WTC11 (cell line): Measurements from ENCODE around the gene RTN4RL1. TPM values are rescaled to one million over a fixed set of nuclear protein-coding genes. Genes with fewer than 3 reads are reported as not detected.

Source experiments
- ATAC-seq: fragments of 200-7000 bp; cut with Tn5 transposase; 2 replicates; pipeline ENCODE4 v1.10.0; 2021; ENCODE audit warnings: mild to moderate bottlenecking, moderate library complexity
- CTCF ChIA-PET: fragments of 300-600 bp; sonication (Branson Sonifier 250); formaldehyde crosslinking; loops from one replicate; lab custom pipeline; 2021; ENCODE audit warnings: antibody characterized with exemption; lab: Charles Lee
- POLR2A ChIA-PET: fragments of 350-600 bp; sonication (Branson Sonifier 250); formaldehyde crosslinking; loops from one replicate; lab custom pipeline; 2021; ENCODE audit warnings: antibody characterized with exemption; lab: Charles Lee
- DNase-seq: peaks from one replicate; pipeline ENCODE4 v3.0.0; 2021; ENCODE audit warnings: low spot score
- H3K27ac Mint-ChIP-seq: 2 replicates; pipeline ENCODE4 v1.8.0; 2021; ENCODE audit warnings: mixed read lengths
- H3K27me3 Mint-ChIP-seq: 2 replicates; pipeline ENCODE4 v1.8.0; 2021; ENCODE audit warnings: low read depth, mild to moderate bottlenecking, moderate library complexity, mixed read lengths
- H3K36me3 Mint-ChIP-seq: 2 replicates; pipeline ENCODE4 v1.8.0; 2021; ENCODE audit warnings: mixed read lengths
- H3K4me1 Mint-ChIP-seq: 2 replicates; pipeline ENCODE4 v1.8.0; 2022; ENCODE audit warnings: mixed read lengths
- H3K4me3 Mint-ChIP-seq: 2 replicates; pipeline ENCODE4 v1.8.0; 2021; ENCODE audit warnings: mild to moderate bottlenecking, moderate library complexity, mixed read lengths
- H3K9me3 Mint-ChIP-seq: 2 replicates; pipeline ENCODE4 v1.8.0; 2021; ENCODE audit warnings: mixed read lengths
- AR ChIP-seq: fragments of 250-450 bp; sonication (Bioruptor Pico); IDR thresholded peaks from 2 replicates; pipeline ENCODE4 v1.9.0; 2021; ENCODE audit warnings: mild to moderate bottlenecking
- ATF6 ChIP-seq: sonication (generic); formaldehyde crosslinking; IDR thresholded peaks from 2 replicates; pipeline ENCODE4 v1.8.1; 2023; ENCODE audit warnings: mild to moderate bottlenecking, missing genetic modification reagents
- CREM ChIP-seq: sonication (generic); formaldehyde crosslinking; IDR thresholded peaks from 2 replicates; pipeline ENCODE4 v1.8.1; 2022; ENCODE audit warnings: mild to moderate bottlenecking, missing genetic modification reagents, moderate library complexity
- IRF1 ChIP-seq: sonication (generic); formaldehyde crosslinking; IDR thresholded peaks from 2 replicates; pipeline ENCODE4 v1.8.0; 2023; ENCODE audit warnings: missing genetic modification reagents
- IRF2 ChIP-seq: sonication (generic); formaldehyde crosslinking; IDR thresholded peaks from 2 replicates; pipeline ENCODE4 v1.8.0; 2022; ENCODE audit warnings: low read depth, missing genetic modification reagents, borderline replicate concordance
- MLX ChIP-seq: sonication (generic); formaldehyde crosslinking; IDR thresholded peaks from 2 replicates; pipeline ENCODE4 v1.8.1; 2023; ENCODE audit warnings: mild to moderate bottlenecking, missing genetic modification reagents, moderate library complexity
- MYBL2 ChIP-seq: sonication (generic); formaldehyde crosslinking; IDR thresholded peaks from 2 replicates; pipeline ENCODE4 v1.8.1; 2023; ENCODE audit warnings: mild to moderate bottlenecking, moderate library complexity, missing genetic modification reagents
- PRRX2 ChIP-seq: fragments of 250-450 bp; sonication (Bioruptor Pico); IDR thresholded peaks from 2 replicates; pipeline ENCODE4 v1.8.0; 2021; ENCODE audit warnings: mild to moderate bottlenecking
- SMAD3 ChIP-seq: sonication (generic); formaldehyde crosslinking; IDR thresholded peaks from 2 replicates; pipeline ENCODE4 v1.8.0; 2022; ENCODE audit warnings: missing genetic modification reagents, mild to moderate bottlenecking, borderline replicate concordance
- TCF7 ChIP-seq: sonication (generic); formaldehyde crosslinking; IDR thresholded peaks from 2 replicates; pipeline ENCODE4 v1.8.0; 2022; ENCODE audit warnings: mild to moderate bottlenecking, low read depth, missing genetic modification reagents, moderate library complexity
- TP53 ChIP-seq: sonication (generic); formaldehyde crosslinking; IDR thresholded peaks from 2 replicates; pipeline ENCODE4 v1.8.1; 2023; ENCODE audit warnings: mild to moderate bottlenecking, missing genetic modification reagents
- ZMAT4 ChIP-seq: fragments of 250-450 bp; sonication (Bioruptor Pico); IDR thresholded peaks from 2 replicates; pipeline ENCODE4 v1.9.0; 2021; ENCODE audit warnings: mild to moderate bottlenecking
- ZNF121 ChIP-seq: sonication (generic); formaldehyde crosslinking; IDR thresholded peaks from 2 replicates; pipeline ENCODE4 v1.8.0; 2023; ENCODE audit warnings: missing genetic modification reagents
- ZNF317 ChIP-seq: sonication (generic); formaldehyde crosslinking; IDR thresholded peaks from 2 replicates; pipeline ENCODE4 v1.8.1; 2023; ENCODE audit warnings: low read depth, mild to moderate bottlenecking, moderate library complexity, missing genetic modification reagents, borderline replicate concordance
- ZNF396 ChIP-seq: fragments of 250-450 bp; sonication (Bioruptor Pico); IDR thresholded peaks from 2 replicates; pipeline ENCODE4 v1.8.0; 2021; ENCODE audit warnings: mild to moderate bottlenecking, moderate library complexity, borderline replicate concordance
- total RNA-seq: library from RNA; stranded (reverse); gene quantifications from 3 replicates; pipeline ENCODE4 v1.2.3, GENCODE V29; 2021
- TF ChIP-seq, protein P1 (sequence below): sonication (generic); formaldehyde crosslinking; IDR thresholded peaks from 2 replicates; pipeline ENCODE4 v1.8.1; 2022; ENCODE audit warnings: low read depth, mild to moderate bottlenecking, moderate library complexity, missing genetic modification reagents, borderline replicate concordance
- TF ChIP-seq, protein P2 (sequence below): sonication (generic); formaldehyde crosslinking; IDR thresholded peaks from 2 replicates; pipeline ENCODE4 v1.8.0; 2023; ENCODE audit warnings: mild to moderate bottlenecking, missing genetic modification reagents
- TF ChIP-seq, protein P3 (sequence below): fragments of 200-600 bp; IDR thresholded peaks from 2 replicates; pipeline ENCODE4 v1.8.0; 2022; ENCODE audit warnings: antibody characterized with exemption

Gene RTN4RL1
- total RNA-seq, 1 experiment from 2014 or later = 0.72 TPM

- TF ChIP-seq, protein P1, sequence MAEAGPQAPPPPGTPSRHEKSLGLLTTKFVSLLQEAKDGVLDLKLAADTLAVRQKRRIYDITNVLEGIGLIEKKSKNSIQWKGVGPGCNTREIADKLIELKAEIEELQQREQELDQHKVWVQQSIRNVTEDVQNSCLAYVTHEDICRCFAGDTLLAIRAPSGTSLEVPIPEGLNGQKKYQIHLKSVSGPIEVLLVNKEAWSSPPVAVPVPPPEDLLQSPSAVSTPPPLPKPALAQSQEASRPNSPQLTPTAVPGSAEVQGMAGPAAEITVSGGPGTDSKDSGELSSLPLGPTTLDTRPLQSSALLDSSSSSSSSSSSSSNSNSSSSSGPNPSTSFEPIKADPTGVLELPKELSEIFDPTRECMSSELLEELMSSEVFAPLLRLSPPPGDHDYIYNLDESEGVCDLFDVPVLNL = no peak
- TF ChIP-seq, protein P2, sequence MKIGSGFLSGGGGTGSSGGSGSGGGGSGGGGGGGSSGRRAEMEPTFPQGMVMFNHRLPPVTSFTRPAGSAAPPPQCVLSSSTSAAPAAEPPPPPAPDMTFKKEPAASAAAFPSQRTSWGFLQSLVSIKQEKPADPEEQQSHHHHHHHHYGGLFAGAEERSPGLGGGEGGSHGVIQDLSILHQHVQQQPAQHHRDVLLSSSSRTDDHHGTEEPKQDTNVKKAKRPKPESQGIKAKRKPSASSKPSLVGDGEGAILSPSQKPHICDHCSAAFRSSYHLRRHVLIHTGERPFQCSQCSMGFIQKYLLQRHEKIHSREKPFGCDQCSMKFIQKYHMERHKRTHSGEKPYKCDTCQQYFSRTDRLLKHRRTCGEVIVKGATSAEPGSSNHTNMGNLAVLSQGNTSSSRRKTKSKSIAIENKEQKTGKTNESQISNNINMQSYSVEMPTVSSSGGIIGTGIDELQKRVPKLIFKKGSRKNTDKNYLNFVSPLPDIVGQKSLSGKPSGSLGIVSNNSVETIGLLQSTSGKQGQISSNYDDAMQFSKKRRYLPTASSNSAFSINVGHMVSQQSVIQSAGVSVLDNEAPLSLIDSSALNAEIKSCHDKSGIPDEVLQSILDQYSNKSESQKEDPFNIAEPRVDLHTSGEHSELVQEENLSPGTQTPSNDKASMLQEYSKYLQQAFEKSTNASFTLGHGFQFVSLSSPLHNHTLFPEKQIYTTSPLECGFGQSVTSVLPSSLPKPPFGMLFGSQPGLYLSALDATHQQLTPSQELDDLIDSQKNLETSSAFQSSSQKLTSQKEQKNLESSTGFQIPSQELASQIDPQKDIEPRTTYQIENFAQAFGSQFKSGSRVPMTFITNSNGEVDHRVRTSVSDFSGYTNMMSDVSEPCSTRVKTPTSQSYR (CRISPR knock-in tag) = no peak
These were observed 16.6 kb downstream of the RTN4RL1 start (continued) for GRCh38 chr17:2008332-2009126.

- Mint-ChIP-seq H3K4me3 (no peak overlapping the region), H3K9me3 (no peaks in the 10 kb centered on the region), H3K27me3 (peaks cover 7% of the 10 kb centered on the region), H3K36me3 (no peaks in the 10 kb centered on the region), H3K27ac (no peak overlapping the region), H3K4me1 (peaks cover 6% of the 10 kb centered on the region)
- POLR2A ChIA-PET = no interaction called here
- CTCF ChIA-PET = interaction anchor here (0.7 kb wide), 1 partner anchor 21 kb away, joined by 3 read pairs; the partner anchor contains the start of gene RTN4RL1
- no peak for ATAC-seq
- no peak for DNase-seq
- TF ChIP-seq ATF6 (CRISPR knock-in tag) = no peak
- no peak for TF ChIP-seq CREM (CRISPR knock-in tag)
- TF ChIP-seq TCF7 (CRISPR knock-in tag) = no peak
- no peak for TF ChIP-seq ZNF317
- no peak for TF ChIP-seq MLX (CRISPR knock-in tag)
- TF ChIP-seq, protein P3, sequence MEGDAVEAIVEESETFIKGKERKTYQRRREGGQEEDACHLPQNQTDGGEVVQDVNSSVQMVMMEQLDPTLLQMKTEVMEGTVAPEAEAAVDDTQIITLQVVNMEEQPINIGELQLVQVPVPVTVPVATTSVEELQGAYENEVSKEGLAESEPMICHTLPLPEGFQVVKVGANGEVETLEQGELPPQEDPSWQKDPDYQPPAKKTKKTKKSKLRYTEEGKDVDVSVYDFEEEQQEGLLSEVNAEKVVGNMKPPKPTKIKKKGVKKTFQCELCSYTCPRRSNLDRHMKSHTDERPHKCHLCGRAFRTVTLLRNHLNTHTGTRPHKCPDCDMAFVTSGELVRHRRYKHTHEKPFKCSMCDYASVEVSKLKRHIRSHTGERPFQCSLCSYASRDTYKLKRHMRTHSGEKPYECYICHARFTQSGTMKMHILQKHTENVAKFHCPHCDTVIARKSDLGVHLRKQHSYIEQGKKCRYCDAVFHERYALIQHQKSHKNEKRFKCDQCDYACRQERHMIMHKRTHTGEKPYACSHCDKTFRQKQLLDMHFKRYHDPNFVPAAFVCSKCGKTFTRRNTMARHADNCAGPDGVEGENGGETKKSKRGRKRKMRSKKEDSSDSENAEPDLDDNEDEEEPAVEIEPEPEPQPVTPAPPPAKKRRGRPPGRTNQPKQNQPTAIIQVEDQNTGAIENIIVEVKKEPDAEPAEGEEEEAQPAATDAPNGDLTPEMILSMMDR = no peak
- no peak for TF ChIP-seq IRF1 (CRISPR knock-in tag)
- TF ChIP-seq MYBL2 (CRISPR knock-in tag) = no peak
- TF ChIP-seq TP53 (CRISPR knock-in tag) = no peak
- TF ChIP-seq, protein P2 (CRISPR knock-in tag) = no peak
- TF ChIP-seq SMAD3 = no peak
- no peak for TF ChIP-seq ZNF121 (CRISPR knock-in tag)
- TF ChIP-seq ZNF396 (CRISPR knock-in tag) = no peak
- no peak for TF ChIP-seq IRF2 (CRISPR knock-in tag)
- TF ChIP-seq PRRX2 (CRISPR knock-in tag) = no peak
- no peak for TF ChIP-seq ZMAT4
- TF ChIP-seq AR (CRISPR knock-in tag) = no peak
These were observed 20.6 kb downstream of the RTN4RL1 start for GRCh38 chr17:2004435-2004952.
